Measurements from ENCODE around the gene SFRP2.

The SFRP2 gene

GRCh38 chr4:153780221-153780620 lies 8.7 kb downstream of the SFRP2 start:
- H3K79me2 ChIP-seq (ENCODE audit: control insufficient read depth, insufficient read depth, low read length, poor library complexity): no peaks in the 10 kb centered on the region
- H3K36me3 ChIP-seq (ENCODE audit: control insufficient read depth in 1 of 2, insufficient read depth in 2 of 2, low read length in 2 of 2): peaks cover 0 to 3% of the 10 kb centered on the region in 2 experiments
- H3K4me2 ChIP-seq (ENCODE audit: low read length): no peak overlapping the region
- no peak overlapping the region for H2BK12ac ChIP-seq (ENCODE audit: low read length)
- no peak overlapping the region for H3K4ac ChIP-seq (ENCODE audit: low read depth, low read length)
- WGBS (ENCODE audit: extremely low coverage, insufficient coverage, insufficient read length): no CpG with 5 or more reads among the region's 2 CpGs
- no peak overlapping the region for H3K14ac ChIP-seq (ENCODE audit: low read length)
- no peak overlapping the region for H4K12ac ChIP-seq (ENCODE audit: low read depth, low read length)
- DNase-seq: no peak
- H3K18ac ChIP-seq (ENCODE audit: low read length): no peak overlapping the region
- no peak overlapping the region for H2AFZ ChIP-seq (ENCODE audit: insufficient read depth, low read length, poor library complexity)
- no peak overlapping the region for H2BK5ac ChIP-seq (ENCODE audit: low read depth, low read length, poor library complexity)
- H4K91ac ChIP-seq (ENCODE audit: low read depth, low read length): no peak overlapping the region
- no peaks in the 10 kb centered on the region for H3K27me3 ChIP-seq (ENCODE audit: insufficient read depth, low read length)
- H4K8ac ChIP-seq (ENCODE audit: low read depth, low read length): no peak overlapping the region
- H3K79me1 ChIP-seq (ENCODE audit: low read length): no peaks in the 10 kb centered on the region
- H2BK120ac ChIP-seq (ENCODE audit: insufficient read depth, low read length, poor library complexity): no peak overlapping the region
- no peak overlapping the region for H3K9ac ChIP-seq (ENCODE audit: low read length)
- H3K4me1 ChIP-seq (ENCODE audit: control insufficient read depth in 1 of 2, insufficient read depth in 2 of 2, low read length in 2 of 2): no peaks in the 10 kb centered on the region
- H2AK5ac ChIP-seq (ENCODE audit: low read length): no peak overlapping the region
- no peaks in the 10 kb centered on the region for H3K9me3 ChIP-seq (ENCODE audit: insufficient read depth, low read depth, low read length)
- no peak overlapping the region for H3K4me3 ChIP-seq (ENCODE audit: low read depth, low read length)
- H3K23ac ChIP-seq (ENCODE audit: low read length): no peak overlapping the region
- H3K27ac ChIP-seq (ENCODE audit: low read depth, low read length): no peak overlapping the region

GRCh38 chr4:153778383-153778782 lies 10.5 kb downstream of the SFRP2 start:
- Histone ChIP-seq H2AFZ (ENCODE audit: insufficient read depth, low read length, poor library complexity) (no peak overlapping the region), H2BK120ac (ENCODE audit: insufficient read depth, low read length, poor library complexity) (no peak overlapping the region), H2BK12ac (ENCODE audit: low read length) (no peak overlapping the region), H3K27ac (ENCODE audit: low read depth, low read length) (no peak overlapping the region), H3K4me3 (ENCODE audit: low read depth, low read length) (no peak overlapping the region), H2BK5ac (ENCODE audit: low read depth, low read length, poor library complexity) (no peak overlapping the region), H3K18ac (ENCODE audit: low read length) (no peak overlapping the region), H3K4me2 (ENCODE audit: low read length) (no peak overlapping the region), H3K9me3 (ENCODE audit: insufficient read depth, low read depth, low read length) (no peaks in the 10 kb centered on the region), H4K91ac (ENCODE audit: low read depth, low read length) (no peak overlapping the region), H3K27me3 (ENCODE audit: insufficient read depth, low read length) (no peaks in the 10 kb centered on the region), H4K8ac (ENCODE audit: low read depth, low read length) (no peak overlapping the region), H3K14ac (ENCODE audit: low read length) (no peak overlapping the region), H3K79me1 (ENCODE audit: low read length) (no peaks in the 10 kb centered on the region), H2AK5ac (ENCODE audit: low read length) (no peak overlapping the region), H3K4me1 (ENCODE audit: control insufficient read depth in 1 of 2, insufficient read depth in 2 of 2, low read length in 2 of 2) (no peaks in the 10 kb centered on the region), H3K23ac (ENCODE audit: low read length) (no peak overlapping the region), H3K9ac (ENCODE audit: low read length) (no peak overlapping the region), H4K12ac (ENCODE audit: low read depth, low read length) (no peak overlapping the region), H3K36me3 (ENCODE audit: control insufficient read depth in 1 of 2, insufficient read depth in 2 of 2, low read length in 2 of 2) (peaks cover 0 to 3% of the 10 kb centered on the region in 2 experiments), H3K79me2 (ENCODE audit: control insufficient read depth, insufficient read depth, low read length, poor library complexity) (no peaks in the 10 kb centered on the region), H3K4ac (ENCODE audit: low read depth, low read length) (no peak overlapping the region)
- no CpG with 5 or more reads among the region's 1 CpG for WGBS (ENCODE audit: extremely low coverage, insufficient coverage, insufficient read length)
- DNase-seq: no peak

DNA sequence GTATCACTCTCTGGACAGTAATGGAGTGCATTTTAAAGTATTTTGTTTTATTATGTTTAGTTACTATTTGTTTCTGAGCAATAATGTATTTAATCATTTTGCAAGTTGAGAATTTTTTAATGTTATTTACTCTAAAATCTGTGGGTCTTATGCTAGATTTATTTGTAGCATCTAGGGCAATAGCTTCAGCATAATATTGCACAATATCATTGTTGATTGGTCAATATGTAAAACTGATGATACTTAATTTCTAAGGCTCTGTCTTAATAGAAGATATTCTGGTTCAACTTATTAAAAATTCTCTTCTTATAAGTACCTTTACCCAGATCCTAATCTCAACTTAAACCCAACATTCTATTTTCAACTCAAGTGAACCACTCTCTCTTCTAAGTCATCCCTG lies 11.5 kb downstream of the SFRP2 start:
- no peak overlapping the region for H2AFZ ChIP-seq (ENCODE audit: insufficient read depth, low read length, poor library complexity)

GRCh38 chr4:153776601-153777000 lies 12.3 kb downstream of the SFRP2 start:
- no peak for DNase-seq
- WGBS (ENCODE audit: extremely low coverage, insufficient coverage, insufficient read length): no CpG with 5 or more reads among the region's 3 CpGs

More for the DNA sequence above, 11.5 kb downstream of the SFRP2 start:
- no peaks in the 10 kb centered on the region for H3K79me1 ChIP-seq (ENCODE audit: low read length)
- H3K4me3 ChIP-seq (ENCODE audit: low read depth, low read length): no peak overlapping the region
- peaks cover 0 to 3% of the 10 kb centered on the region in 2 experiments for H3K36me3 ChIP-seq (ENCODE audit: control insufficient read depth in 1 of 2, insufficient read depth in 2 of 2, low read length in 2 of 2)
- no peaks in the 10 kb centered on the region for H3K79me2 ChIP-seq (ENCODE audit: control insufficient read depth, insufficient read depth, low read length, poor library complexity)
- no peaks in the 10 kb centered on the region for H3K4me1 ChIP-seq (ENCODE audit: control insufficient read depth in 1 of 2, insufficient read depth in 2 of 2, low read length in 2 of 2)
- H3K14ac ChIP-seq (ENCODE audit: low read length): no peak overlapping the region
- DNase-seq: no peak
- no peak overlapping the region for H2BK5ac ChIP-seq (ENCODE audit: low read depth, low read length, poor library complexity)
- no peak overlapping the region for H3K27ac ChIP-seq (ENCODE audit: low read depth, low read length)
- H3K9me3 ChIP-seq (ENCODE audit: insufficient read depth, low read depth, low read length): no peaks in the 10 kb centered on the region
- no peaks in the 10 kb centered on the region for H3K27me3 ChIP-seq (ENCODE audit: insufficient read depth, low read length)
- no peak overlapping the region for H3K18ac ChIP-seq (ENCODE audit: low read length)
- no peak overlapping the region for H2BK12ac ChIP-seq (ENCODE audit: low read length)
- no peak overlapping the region for H3K4me2 ChIP-seq (ENCODE audit: low read length)
- no peak overlapping the region for H3K9ac ChIP-seq (ENCODE audit: low read length)
- no peak overlapping the region for H4K12ac ChIP-seq (ENCODE audit: low read depth, low read length)
- H3K23ac ChIP-seq (ENCODE audit: low read length): no peak overlapping the region
- H2BK120ac ChIP-seq (ENCODE audit: insufficient read depth, low read length, poor library complexity): no peak overlapping the region
- no peak overlapping the region for H4K8ac ChIP-seq (ENCODE audit: low read depth, low read length)
- no peak overlapping the region for H4K91ac ChIP-seq (ENCODE audit: low read depth, low read length)
- H3K4ac ChIP-seq (ENCODE audit: low read depth, low read length): no peak overlapping the region
- no peak overlapping the region for H2AK5ac ChIP-seq (ENCODE audit: low read length)

More at GRCh38 chr4:153776601-153777000, 12.3 kb downstream of the SFRP2 start:
- H3K18ac ChIP-seq (ENCODE audit: low read length): no peak overlapping the region
- H3K9ac ChIP-seq (ENCODE audit: low read length): no peak overlapping the region
- no peak overlapping the region for H2AK5ac ChIP-seq (ENCODE audit: low read length)
- no peak overlapping the region for H3K4me3 ChIP-seq (ENCODE audit: low read depth, low read length)
- no peak overlapping the region for H4K12ac ChIP-seq (ENCODE audit: low read depth, low read length)
- no peak overlapping the region for H4K91ac ChIP-seq (ENCODE audit: low read depth, low read length)
- no peak overlapping the region for H3K27ac ChIP-seq (ENCODE audit: low read depth, low read length)
- no peak overlapping the region for H2BK12ac ChIP-seq (ENCODE audit: low read length)
- H2BK120ac ChIP-seq (ENCODE audit: insufficient read depth, low read length, poor library complexity): no peak overlapping the region
- no peaks in the 10 kb centered on the region for H3K4me1 ChIP-seq (ENCODE audit: control insufficient read depth in 1 of 2, insufficient read depth in 2 of 2, low read length in 2 of 2)
- no peaks in the 10 kb centered on the region for H3K79me2 ChIP-seq (ENCODE audit: control insufficient read depth, insufficient read depth, low read length, poor library complexity)
- H3K23ac ChIP-seq (ENCODE audit: low read length): no peak overlapping the region
- no peaks in the 10 kb centered on the region for H3K9me3 ChIP-seq (ENCODE audit: insufficient read depth, low read depth, low read length)
- H2AFZ ChIP-seq (ENCODE audit: insufficient read depth, low read length, poor library complexity): no peak overlapping the region
- peaks cover 0 to 3% of the 10 kb centered on the region in 2 experiments for H3K36me3 ChIP-seq (ENCODE audit: control insufficient read depth in 1 of 2, insufficient read depth in 2 of 2, low read length in 2 of 2)
- H2BK5ac ChIP-seq (ENCODE audit: low read depth, low read length, poor library complexity): no peak overlapping the region
- H3K14ac ChIP-seq (ENCODE audit: low read length): no peak overlapping the region
- no peak overlapping the region for H3K4ac ChIP-seq (ENCODE audit: low read depth, low read length)
- H3K79me1 ChIP-seq (ENCODE audit: low read length): no peaks in the 10 kb centered on the region
- no peak overlapping the region for H4K8ac ChIP-seq (ENCODE audit: low read depth, low read length)
- H3K27me3 ChIP-seq (ENCODE audit: insufficient read depth, low read length): no peaks in the 10 kb centered on the region
- no peak overlapping the region for H3K4me2 ChIP-seq (ENCODE audit: low read length)
